Esophagus muscularis mucosa (tissue), 4 donors: ENCODE data around the gene IRAK2. TPM values are rescaled to one million over a fixed set of nuclear protein-coding genes. Genes with fewer than 3 reads are reported as not detected.

Experiments
- DNase-seq: peaks from one replicate; pipeline ENCODE4 v3.0.0-alpha.2; 2017; ENCODE audit errors: extremely low spot score
- H3K27ac ChIP-seq, 4 donors: fragments of 200-600 bp; sonication (generic); replicated peaks in 1 of 4; 1 replicate in 3 of 4; 2 replicates in 1 of 4; pipeline ENCODE4 v1.5.1; 2016 to 2019; ENCODE audit warnings: mild to moderate bottlenecking in 1 of 4
- H3K27me3 ChIP-seq, 4 donors: fragments of 200-600 bp; sonication (generic); one replicate each; pipeline versions ENCODE4 v1.5.1 to v1.6.0; 2016 to 2019
- H3K36me3 ChIP-seq, 4 donors: fragments of 200-600 bp; sonication (generic); one replicate each; pipeline ENCODE4 v1.5.1; 2016 to 2019
- H3K4me1 ChIP-seq, 4 donors: fragments of 200-600 bp; sonication (generic); one replicate each; pipeline ENCODE4 v1.5.1; 2016 to 2019
- H3K4me3 ChIP-seq, 4 donors: fragments of 200-600 bp; sonication (generic); 1 replicate in 2 of 4; 2 replicates in 2 of 4; pipeline ENCODE4 v1.5.1; 2016 to 2019; ENCODE audit warnings: mild to moderate bottlenecking in 4 of 4, moderate library complexity in 1 of 4
- H3K9me3 ChIP-seq, 4 donors: fragments of 200-600 bp; sonication (generic); 1 replicate in 3 of 4; 2 replicates in 1 of 4; pipeline ENCODE4 v1.5.1; 2016 to 2019
- CTCF ChIP-seq, 3 experiments: fragments of 200-600 bp in 2 of 3; fragments of 450-650 bp in 1 of 3; sonication (generic) in 2 of 3; IDR thresholded peaks; one replicate each; pipeline ENCODE4 v1.5.1; 2017 to 2019; ENCODE audit warnings: antibody characterized with exemption in 3 of 3, mild to moderate bottlenecking in 2 of 3, moderate library complexity in 1 of 3
- EP300 ChIP-seq: sonication (generic); formaldehyde crosslinking; IDR thresholded peaks from one replicate; pipeline ENCODE4 v1.6.1; 2017; ENCODE audit warnings: antibody characterized with exemption
- POLR2A ChIP-seq: fragments of 450-650 bp; IDR thresholded peaks from one replicate; pipeline ENCODE4 v1.6.1; 2017; ENCODE audit warnings: antibody characterized with exemption, moderate library complexity, mild to moderate bottlenecking, low read depth
- POLR2AphosphoS5 ChIP-seq, 2 donors: sonication (generic); formaldehyde crosslinking; IDR thresholded peaks; one replicate each; pipeline ENCODE4 v1.6.1; 2017; ENCODE audit warnings: antibody characterized with exemption in 2 of 2
- WGBS: methylation state at CpG from one replicate; pipeline ENCODE4 v1.1.5; 2018; 5-methylcytosine and 5-hydroxymethylcytosine counted together
- intact Hi-C: fragments of 100-400 bp; cut with DNase I; formaldehyde crosslinking; loops from one replicate; pipeline ENCODE4 v1.15.1; 2023
- total RNA-seq, 4 donors: library from RNA; depleted of rRNA; stranded (reverse); fragments of >200 nt; gene quantifications; one replicate each; pipeline versions ENCODE4 v1.1.0 to v1.2.1, GENCODE V29; 2016

The IRAK2 gene
- total RNA-seq, 4 donors from 2014 or later = 2.5 to 3.2 (median 2.8) TPM

- no peak overlapping the region for H3K27ac ChIP-seq
- H3K27me3 ChIP-seq = no peaks in the 10 kb centered on the region
- intact Hi-C loops = no loop called here
- H3K4me1 ChIP-seq = peaks cover 6 to 34% (median 21%) of the 10 kb centered on the region in 4 donors
- no peaks in the 10 kb centered on the region for H3K9me3 ChIP-seq
- no peak overlapping the region for H3K4me3 ChIP-seq
- WGBS = 89% methylated on average over 4 of the region's 4 CpGs
- DNase-seq = no peak
- peaks cover 25 to 62% (median 48%) of the 10 kb centered on the region in 4 donors for H3K36me3 ChIP-seq
- TF ChIP-seq POLR2AphosphoS5 (IDR thresholded peaks at IDR 0.05) (no peak), EP300 (no peak), POLR2A (no peak), CTCF (IDR thresholded peaks at IDR 0.05) (no peak)
These were observed 95.1 kb downstream of the IRAK2 start for GRCh38 chr3:10259798-10260197.

- intact Hi-C loops = no loop called here
- no peak overlapping the region for H3K27ac ChIP-seq
- no peaks in the 10 kb centered on the region for H3K9me3 ChIP-seq
- no peak for DNase-seq
- no peaks in the 10 kb centered on the region for H3K27me3 ChIP-seq
- H3K4me1 ChIP-seq = peaks cover 6 to 30% (median 21%) of the 10 kb centered on the region in 4 donors
- H3K4me3 ChIP-seq = no peak overlapping the region
- 93% methylated on average over 6 of the region's 6 CpGs for WGBS
- H3K36me3 ChIP-seq = peaks cover 20 to 58% (median 45%) of the 10 kb centered on the region in 4 donors
- TF ChIP-seq EP300 (no peak), POLR2A (no peak), POLR2AphosphoS5 (IDR thresholded peaks at IDR 0.05) (no peak), CTCF (IDR thresholded peaks at IDR 0.05) (no peak)
These were observed 95.5 kb downstream of the IRAK2 start for GRCh38 chr3:10260211-10260701.

GRCh38 chr3:10262027-10262426, 97.3 kb downstream of the IRAK2 start:
- no peak for DNase-seq
- intact Hi-C loops = no loop called here
- H3K4me3 ChIP-seq = no peak overlapping the region
- H3K27me3 ChIP-seq = no peaks in the 10 kb centered on the region
- TF ChIP-seq CTCF (IDR thresholded peaks at IDR 0.05) (no peak), POLR2AphosphoS5 (IDR thresholded peaks at IDR 0.05) (no peak), POLR2A (no peak), EP300 (no peak)
- no peaks in the 10 kb centered on the region for H3K9me3 ChIP-seq
- peaks cover 6 to 34% (median 18%) of the 10 kb centered on the region in 4 donors for H3K4me1 ChIP-seq
- peaks cover 18 to 54% (median 33%) of the 10 kb centered on the region in 4 donors for H3K36me3 ChIP-seq
- WGBS = 64% methylated on average over 4 of the region's 4 CpGs
- peak overlapping the region in 1 of 4 donors; percentile 23 for H3K27ac ChIP-seq

GRCh38 chr3:10263646-10264363, 99.1 kb downstream of the IRAK2 start:
- WGBS = 42% methylated on average over 12 of the region's 12 CpGs
- TF ChIP-seq POLR2A (no peak), CTCF (IDR thresholded peaks at IDR 0.05) (peak; percentile 42 to 57 (median 43))
- H3K4me1 ChIP-seq = peaks cover 6 to 42% (median 28%) of the 10 kb centered on the region in 4 donors
- H3K9me3 ChIP-seq = no peaks in the 10 kb centered on the region
- peak overlapping the region; percentile 30 to 47 (median 38) for H3K27ac ChIP-seq
- H3K4me3 ChIP-seq = peak overlapping the region in 2 of 4 donors; percentile 2 to 3
- intact Hi-C loops = no loop called here
- peaks cover 18 to 47% (median 33%) of the 10 kb centered on the region in 4 donors for H3K36me3 ChIP-seq
- no peak for DNase-seq
- no peaks in the 10 kb centered on the region for H3K27me3 ChIP-seq
